GM12878 (cell line): ENCODE measurements around the gene SSNA1. TPM values are rescaled to one million over a fixed set of nuclear protein-coding genes. Genes with fewer than 3 reads are reported as not detected.

Source experiments
- ATAC-seq: fragments of 200-7000 bp; cut with Tn5 transposase; 3 replicates; pipeline ENCODE4 v1.9.1; 2020; ENCODE audit warnings: mild to moderate bottlenecking, moderate library complexity
- BruUV-seq: library from RNA; stranded (reverse); fragments of 400-500 nt; replicated peaks from 2 replicates; lab custom pipeline; 2021; lab: Mats Ljungman, UMichigan
- CTCF ChIA-PET: fragments of 300-600 bp; sonication (Branson Sonifier 250); formaldehyde crosslinking; extraction: SDS; loops from one replicate; lab custom pipeline; 2021; ENCODE audit warnings: inconsistent platforms; lab: Yijun Ruan, JAX
- POLR2A ChIA-PET: fragments of 350-600 bp; formaldehyde crosslinking; extraction: SDS; loops from one replicate; lab custom pipeline; 2021; ENCODE audit warnings: inconsistent platforms; lab: Charles Lee
- RAD21 ChIA-PET: fragments of 300-600 bp; sonication (Branson Sonifier 250); formaldehyde crosslinking; loops from one replicate; lab custom pipeline; 2023; ENCODE audit warnings: antibody characterized with exemption; ENCODE audit not compliant: unreplicated experiment; lab: Charles Lee
- SMC1A ChIA-PET: fragments of 300-600 bp; sonication (Branson Sonifier 250); formaldehyde crosslinking; loops from one replicate; lab custom pipeline; 2023; ENCODE audit not compliant: unreplicated experiment, uncharacterized antibody; lab: Charles Lee
- DNase-seq: peaks from one replicate; pipeline ENCODE4 v3.0.0-alpha.2; 2011; ENCODE audit warnings: low read depth, low spot score
- FAIRE-seq: peaks from 3 replicates; lab custom pipeline; 2011; peaks lifted over from hg19 to GRCh38; lab: Jason Lieb, UNC
- H2AFZ ChIP-seq: 2 replicates; pipeline ENCODE4 v1.6.0; 2011; ENCODE audit warnings: low read depth, low read length, control low read depth; ENCODE audit not compliant: control insufficient read depth
- H3K27ac ChIP-seq: 2 replicates; pipeline ENCODE4 v1.5.1; 2011; ENCODE audit warnings: control low read depth; ENCODE audit not compliant: control insufficient read depth, insufficient read depth
- H3K27me3 ChIP-seq, 2 experiments: replicated peaks in 1 of 2; 2 replicates each; pipeline versions ENCODE4 v1.6.0 to v1.6.1; 2011; ENCODE audit warnings: low read length in 1 of 2; ENCODE audit not compliant: control insufficient read depth in 2 of 2, insufficient read depth in 2 of 2
- H3K36me3 ChIP-seq, 2 experiments: 2 replicates each; pipeline ENCODE4 v1.5.1; 2011; ENCODE audit warnings: low read length in 1 of 2; ENCODE audit not compliant: control insufficient read depth in 2 of 2, insufficient read depth in 2 of 2
- H3K4me1 ChIP-seq: 2 replicates; pipeline ENCODE4 v1.6.1; 2011; ENCODE audit warnings: mild to moderate bottlenecking, low read length, moderate library complexity, mixed read lengths; ENCODE audit not compliant: control insufficient read depth, insufficient read depth
- H3K4me2 ChIP-seq: 2 replicates; pipeline ENCODE4 v1.6.0; 2011; ENCODE audit warnings: control low read depth; ENCODE audit not compliant: control insufficient read depth, insufficient read depth
- H3K4me3 ChIP-seq: fragments of 200-600 bp; sonication (generic); 2 replicates; pipeline ENCODE4 v1.5.1; 2016
- H3K79me2 ChIP-seq: 2 replicates; pipeline ENCODE4 v1.6.0; 2011; ENCODE audit warnings: low read length; ENCODE audit not compliant: control insufficient read depth, insufficient read depth
- H3K9ac ChIP-seq: 2 replicates; pipeline ENCODE4 v1.8.0; 2011; ENCODE audit warnings: low read length, control low read depth, mixed read lengths; ENCODE audit not compliant: control insufficient read depth, insufficient read depth
- H3K9me3 ChIP-seq: replicated peaks from 3 replicates; pipeline ENCODE4 v1.5.1; 2011; ENCODE audit warnings: mild to moderate bottlenecking, low read length; ENCODE audit not compliant: control insufficient read depth, insufficient read depth
- H4K20me1 ChIP-seq: 2 replicates; pipeline ENCODE4 v1.6.0; 2011; ENCODE audit not compliant: control insufficient read depth, insufficient read depth
- EED ChIP-seq: sonication (generic); IDR thresholded peaks from 2 replicates; pipeline ENCODE4 v1.6.1; 2016; ENCODE audit warnings: antibody characterized with exemption, low read depth
- FOS ChIP-seq: IDR thresholded peaks from 3 replicates; pipeline ENCODE4 v1.6.1; 2011; ENCODE audit warnings: borderline replicate concordance; ENCODE audit not compliant: insufficient read length; ENCODE audit errors: extremely low read depth
- IRF4 ChIP-seq: IDR thresholded peaks from 2 replicates; pipeline ENCODE4 v1.6.1; 2011; ENCODE audit warnings: low read depth, low read length
- MTA3 ChIP-seq: IDR thresholded peaks from 2 replicates; pipeline ENCODE4 v1.6.1; 2012; ENCODE audit warnings: low read length, inconsistent platforms, borderline replicate concordance
- MYC ChIP-seq: IDR thresholded peaks from 2 replicates; pipeline ENCODE4 v1.6.1; 2011; ENCODE audit warnings: mild to moderate bottlenecking, low read length, moderate library complexity, inconsistent platforms; ENCODE audit not compliant: insufficient read depth, insufficient replicate concordance, insufficient read length, severe bottlenecking
- PKNOX1 ChIP-seq: fragments of 450-650 bp; IDR thresholded peaks from 2 replicates; pipeline ENCODE4 v1.6.1; 2016; ENCODE audit warnings: mild to moderate bottlenecking
- ZBTB33 ChIP-seq: fragments of 450-650 bp; IDR thresholded peaks from 2 replicates; pipeline ENCODE4 v1.6.1; 2017; ENCODE audit warnings: mild to moderate bottlenecking
- WGBS: methylation state at CpG from one replicate; pipeline ENCODE4 v1.1.6; 2016; ENCODE audit warnings: low lambda C conversion rate; ENCODE audit not compliant: insufficient replicate concordance, insufficient coverage; ENCODE audit errors: missing lambda C conversion rate; 5-methylcytosine and 5-hydroxymethylcytosine counted together
- in situ Hi-C: fragments of 300-500 bp; cut with MboI; formaldehyde crosslinking; loops from 9 replicates; pipeline ENCODE4 v1.14.3; 2018; ENCODE audit warnings: mixed read lengths
- intact Hi-C: fragments of 100-400 bp; cut with micrococcal nuclease; formaldehyde crosslinking; loops from one replicate; pipeline ENCODE4 v1.14.2; 2022; ENCODE audit not compliant: unreplicated experiment
- polyA plus RNA-seq, 11 experiments: library from polyadenylated mRNA; depleted of rRNA in 4 of 11; unstranded in 6 of 11; stranded (reverse) in 5 of 11; fragments of >200 nt; fragmentation: Nextera tagmentation in 4 of 11; fragmentation: Illumina TruSeq in 1 of 11; extraction: Ambion mirVana in 4 of 11; extraction: Trizol in 1 of 11; gene quantifications; 1 replicate in 1 of 11; 2 replicates in 10 of 11; pipeline versions ENCODE4 v1.2.1 to v1.2.3, GENCODE V29; 2011 to 2016; ENCODE audit warnings: inconsistent platforms in 2 of 11, missing spikeins in 2 of 11, low read depth in 1 of 11
- total RNA-seq, 4 experiments: library from RNA; depleted of rRNA in 3 of 4; stranded (reverse); fragments of >200 nt in 3 of 4; fragmentation: Illumina TruSeq in 1 of 4; extraction: Trizol in 1 of 4; gene quantifications; 2 replicates each; pipeline versions ENCODE4 v1.2.1 to v1.2.3, GENCODE V29; 2013 to 2021

The SSNA1 gene
- total and polyA plus RNA-seq, 10 of the 15 experiments (the other 5 are each of a cell fraction or from before 2014, with no cell fraction given), result 0.63 to 139 (median 78.0) TPM

- no peaks in the 10 kb centered on the region for H3K9me3 ChIP-seq
- H3K4me3 ChIP-seq, result no peak overlapping the region
- DNase-seq (no peak), ATAC-seq (no peak), FAIRE-seq (no peak)
- no peak overlapping the region for H3K27ac ChIP-seq
- SMC1A ChIA-PET, result no interaction called here
- no peak overlapping the region for H2AFZ ChIP-seq
- RAD21 ChIA-PET, result interaction anchor here (1.1 kb wide), 1 partner anchor 114 kb away, joined by 4 read pairs; the partner anchor contains the start of gene DPP7
- H3K79me2 ChIP-seq, result no peaks in the 10 kb centered on the region
- H3K4me2 ChIP-seq, result no peak overlapping the region
- CTCF ChIA-PET, result interaction anchor here (1.2 to 6.4 kb wide), 7 partner anchors 10 to 140 kb away, joined by 3 to 52 read pairs (median 5); partner anchors contain the start of gene TUBB4B
- in situ Hi-C loops, result loop anchor here (5.0 kb wide), 1 partner anchor 106 kb away; no protein-coding TSS in a partner anchor
- intact Hi-C loops, result loop anchor here (10.0 kb wide), 1 partner anchor 184 kb away; the partner anchor contains the start of gene NPDC1
- no peak for TF ChIP-seq MTA3
- TF ChIP-seq MYC, result no peak
- no peak for TF ChIP-seq PKNOX1
- TF ChIP-seq FOS, result no peak
- TF ChIP-seq ZBTB33, result no peak
- TF ChIP-seq IRF4, result no peak
- no peak for TF ChIP-seq EED
- no peak overlapping the region for H3K9ac ChIP-seq
- POLR2A ChIA-PET, result interaction anchor here (1.4 kb wide), 1 partner anchor 72 kb away, joined by 3 read pairs; no protein-coding TSS in a partner anchor
- no peaks in the 10 kb centered on the region for H4K20me1 ChIP-seq
- H3K27me3 ChIP-seq, result no peaks in the 10 kb centered on the region
- H3K36me3 ChIP-seq, result no peaks in the 10 kb centered on the region
- peaks cover 12% of the 10 kb centered on the region for H3K4me1 ChIP-seq
- BruUV-seq, result no TSS peak
- 45% methylated on average over 26 of the region's 29 CpGs for WGBS
Observed at GRCh38 chr9:137228506-137228967, 40.1 kb downstream of the SSNA1 start.
